ENCODE results near the gene DGAT2. TPM values are rescaled to one million over a fixed set of nuclear protein-coding genes. Genes with fewer than 3 reads are reported as not detected.

Gene DGAT2
- total RNA-seq, 1 donor from 2014 or later, result 2.7 TPM

- no peak for DNase-seq (ENCODE audit: low read depth)
- H3K36me3 ChIP-seq (ENCODE audit: control insufficient read depth, insufficient read depth, low read length), result no peaks in the 10 kb centered on the region
- TF ChIP-seq, protein P1, sequence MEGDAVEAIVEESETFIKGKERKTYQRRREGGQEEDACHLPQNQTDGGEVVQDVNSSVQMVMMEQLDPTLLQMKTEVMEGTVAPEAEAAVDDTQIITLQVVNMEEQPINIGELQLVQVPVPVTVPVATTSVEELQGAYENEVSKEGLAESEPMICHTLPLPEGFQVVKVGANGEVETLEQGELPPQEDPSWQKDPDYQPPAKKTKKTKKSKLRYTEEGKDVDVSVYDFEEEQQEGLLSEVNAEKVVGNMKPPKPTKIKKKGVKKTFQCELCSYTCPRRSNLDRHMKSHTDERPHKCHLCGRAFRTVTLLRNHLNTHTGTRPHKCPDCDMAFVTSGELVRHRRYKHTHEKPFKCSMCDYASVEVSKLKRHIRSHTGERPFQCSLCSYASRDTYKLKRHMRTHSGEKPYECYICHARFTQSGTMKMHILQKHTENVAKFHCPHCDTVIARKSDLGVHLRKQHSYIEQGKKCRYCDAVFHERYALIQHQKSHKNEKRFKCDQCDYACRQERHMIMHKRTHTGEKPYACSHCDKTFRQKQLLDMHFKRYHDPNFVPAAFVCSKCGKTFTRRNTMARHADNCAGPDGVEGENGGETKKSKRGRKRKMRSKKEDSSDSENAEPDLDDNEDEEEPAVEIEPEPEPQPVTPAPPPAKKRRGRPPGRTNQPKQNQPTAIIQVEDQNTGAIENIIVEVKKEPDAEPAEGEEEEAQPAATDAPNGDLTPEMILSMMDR (IDR thresholded peaks at IDR 0.05; ENCODE audit: insufficient read depth, low read length, poor library complexity, severe bottlenecking), result peak; percentile 92
Observed at GRCh38 chr11:75802913-75803820, 34.6 kb downstream of the DGAT2 start.

GRCh38 chr11:75809111-75809510, 40.5 kb downstream of the DGAT2 start:
- Histone ChIP-seq H3K4me3 (ENCODE audit: low read depth, low read length) (no peak overlapping the region), H3K36me3 (ENCODE audit: control insufficient read depth, insufficient read depth, low read length) (no peaks in the 10 kb centered on the region), H3K27me3 (ENCODE audit: control insufficient read depth, insufficient read depth, low read length) (no peaks in the 10 kb centered on the region)
- DNase-seq (ENCODE audit: low read depth), result no peak
- TF ChIP-seq, protein P1 (IDR thresholded peaks at IDR 0.05; ENCODE audit: insufficient read depth, low read length, poor library complexity, severe bottlenecking), result no peak

More at GRCh38 chr11:75802913-75803820, 34.6 kb downstream of the DGAT2 start:
- Histone ChIP-seq H3K4me3 (ENCODE audit: low read depth, low read length) (no peak overlapping the region), H3K27me3 (ENCODE audit: control insufficient read depth, insufficient read depth, low read length) (no peaks in the 10 kb centered on the region)

DNA sequence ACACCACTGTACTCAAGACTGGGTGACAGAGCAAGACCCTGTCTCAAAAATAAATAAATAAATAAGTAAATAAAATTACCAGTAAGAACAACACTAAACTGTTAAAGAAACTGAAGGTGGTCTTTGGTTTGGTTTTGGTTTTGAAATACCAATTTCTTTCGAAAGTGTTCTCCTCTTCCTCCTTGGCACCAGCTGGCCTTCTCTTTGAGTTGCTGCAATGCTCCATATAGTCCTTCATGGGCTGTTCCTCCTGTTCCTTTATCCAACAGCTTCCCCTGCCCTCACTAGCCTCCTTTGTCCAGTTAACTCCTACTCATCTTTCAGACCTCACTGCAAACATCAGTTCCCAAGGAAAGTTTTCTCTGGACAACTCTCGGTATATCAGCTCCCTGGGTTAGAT, 41.4 kb downstream of the DGAT2 start:
- no peak for DNase-seq (ENCODE audit: low read depth)
- TF ChIP-seq, protein P1 (IDR thresholded peaks at IDR 0.05; ENCODE audit: insufficient read depth, low read length, poor library complexity, severe bottlenecking), result no peak
- H3K36me3 ChIP-seq (ENCODE audit: control insufficient read depth, insufficient read depth, low read length), result no peaks in the 10 kb centered on the region
- no peaks in the 10 kb centered on the region for H3K27me3 ChIP-seq (ENCODE audit: control insufficient read depth, insufficient read depth, low read length)
- no peak overlapping the region for H3K4me3 ChIP-seq (ENCODE audit: low read depth, low read length)

DNA sequence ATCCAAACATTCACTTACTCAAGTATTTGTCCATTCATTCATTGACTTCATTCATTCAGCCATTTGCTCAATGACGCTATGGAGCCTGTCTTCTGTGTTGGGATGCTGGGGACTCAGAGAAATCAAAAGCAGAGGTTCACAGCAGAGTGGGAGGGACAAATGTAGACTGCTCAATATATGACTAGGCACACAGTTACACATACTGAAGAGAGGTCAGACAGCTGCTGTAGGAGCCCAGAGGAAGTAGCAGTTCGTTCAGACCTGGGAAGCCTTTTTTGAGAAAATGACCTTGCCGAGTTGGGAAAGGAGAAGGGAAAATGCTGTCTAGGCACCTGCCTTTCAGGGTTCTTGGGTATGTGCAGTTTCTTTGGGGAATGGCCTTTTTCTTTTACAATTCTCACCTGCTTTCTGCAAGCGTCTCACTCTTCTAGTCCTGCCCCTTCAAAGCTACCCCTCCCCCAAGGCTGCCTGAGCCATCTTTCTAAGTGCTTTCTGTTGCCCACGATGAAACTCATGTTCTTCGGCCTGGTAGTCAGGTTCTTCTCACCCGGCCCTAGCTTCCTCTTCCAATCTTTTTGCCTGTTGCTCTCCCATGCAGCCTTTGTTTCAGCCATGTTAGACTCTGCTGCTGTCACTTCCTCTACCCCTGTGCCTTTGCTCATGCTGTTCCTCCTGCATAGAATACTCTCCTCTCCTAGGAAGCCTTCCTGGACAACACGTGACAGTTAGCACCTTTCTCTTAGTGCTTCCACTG, 42.2 kb downstream of the DGAT2 start:
- H3K27me3 ChIP-seq (ENCODE audit: control insufficient read depth, insufficient read depth, low read length), result no peaks in the 10 kb centered on the region
- no peak for DNase-seq (ENCODE audit: low read depth)
- H3K36me3 ChIP-seq (ENCODE audit: control insufficient read depth, insufficient read depth, low read length), result no peaks in the 10 kb centered on the region
- H3K4me3 ChIP-seq (ENCODE audit: low read depth, low read length), result no peak overlapping the region
- TF ChIP-seq, protein P1 (IDR thresholded peaks at IDR 0.05; ENCODE audit: insufficient read depth, low read length, poor library complexity, severe bottlenecking), result no peak

- Histone ChIP-seq H3K36me3 (ENCODE audit: control insufficient read depth, insufficient read depth, low read length) (no peaks in the 10 kb centered on the region), H3K27me3 (ENCODE audit: control insufficient read depth, insufficient read depth, low read length) (no peaks in the 10 kb centered on the region), H3K4me3 (ENCODE audit: low read depth, low read length) (no peak overlapping the region)
- DNase-seq (ENCODE audit: low read depth), result no peak
- TF ChIP-seq, protein P1 (IDR thresholded peaks at IDR 0.05; ENCODE audit: insufficient read depth, low read length, poor library complexity, severe bottlenecking), result no peak
Observed at GRCh38 chr11:75811485-75811884, 42.9 kb downstream of the DGAT2 start.
